Measurements from ENCODE around the gene ANKS1B. TPM values are rescaled to one million over a fixed set of nuclear protein-coding genes. Genes with fewer than 3 reads are reported as not detected.

ANKS1B gene
- total and polyA plus RNA-seq, 4 donors = 0.03 to 3.4 (median 0.53) TPM

- no peaks in the 10 kb centered on the region for H3K36me3 ChIP-seq (ENCODE audit: control insufficient read depth in 4 of 4, insufficient read depth in 3 of 4, low read depth in 1 of 4, low read length in 3 of 4)
- H3K4me1 ChIP-seq (ENCODE audit: control insufficient read depth in 4 of 4, insufficient read depth in 4 of 4, low read length in 3 of 4) = no peaks in the 10 kb centered on the region
- peaks cover 0 to 5% (median 0%) of the 10 kb centered on the region in 4 donors for H3K27me3 ChIP-seq (ENCODE audit: control insufficient read depth in 4 of 4, insufficient read depth in 4 of 4, low read length in 3 of 4)
- TF ChIP-seq JUND (IDR thresholded peaks at IDR 0.05) = no peak
- no peak for TF ChIP-seq FOXA2 (IDR thresholded peaks at IDR 0.05)
- TF ChIP-seq REST (IDR thresholded peaks at IDR 0.05) = no peak
- TF ChIP-seq GABPA (IDR thresholded peaks at IDR 0.05 in 1 of 2, conservative IDR thresholded peaks at IDR 0.05 in 1 of 2) = no peak
- TF ChIP-seq TAF1 (conservative IDR thresholded peaks at IDR 0.05) = no peak
- TF ChIP-seq EGR1 (IDR thresholded peaks at IDR 0.05; ENCODE audit: low read depth in 2 of 2) = no peak
- TF ChIP-seq FOXA1 (IDR thresholded peaks at IDR 0.05) = no peak
- TF ChIP-seq RAD21 (IDR thresholded peaks at IDR 0.05) = no peak
- no peak for TF ChIP-seq SP1 (IDR thresholded peaks at IDR 0.05)
- TF ChIP-seq NR2F2 (IDR thresholded peaks at IDR 0.05) = no peak
- H3K9me3 ChIP-seq (ENCODE audit: control insufficient read depth in 4 of 4, low read length in 3 of 4) = no peaks in the 10 kb centered on the region
- H3K27ac ChIP-seq (ENCODE audit: low read depth in 1 of 2, low read length in 2 of 2) = no peak overlapping the region
- no peak for DNase-seq (ENCODE audit: low spot score)
- no peak overlapping the region for H3K9ac ChIP-seq (ENCODE audit: low read depth in 1 of 2, low read length in 2 of 2)
- WGBS = 89% methylated on average over 5 of the region's 5 CpGs
- no peak overlapping the region for H3K4me3 ChIP-seq (ENCODE audit: low read depth in 1 of 3, low read length in 3 of 3)
These were observed 1161.7 kb downstream of the ANKS1B start for GRCh38 chr12:98823012-98823411.

DNA sequence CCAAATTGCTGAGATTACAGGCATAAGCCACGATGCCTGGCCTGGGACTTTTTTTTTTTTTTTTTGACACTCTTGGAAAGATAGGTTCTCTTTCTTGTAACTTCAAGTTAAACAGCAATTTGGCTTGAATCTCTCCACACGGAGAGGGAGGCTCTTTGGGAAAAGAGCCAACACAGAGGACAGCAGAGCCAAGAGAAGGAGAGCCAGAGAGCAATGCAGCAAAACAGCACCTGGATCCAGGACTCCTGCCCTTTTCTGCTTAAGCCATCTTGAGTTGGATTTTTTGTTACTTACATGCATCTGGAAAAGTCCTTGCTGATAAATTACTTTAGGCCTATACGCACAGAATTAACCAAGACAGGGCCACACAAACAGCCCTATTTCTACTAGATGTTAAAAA is 1162.9 kb downstream of the ANKS1B start:
- TF ChIP-seq YY1 (IDR thresholded peaks at IDR 0.05) = no peak
- no peak for TF ChIP-seq HNF4G (IDR thresholded peaks at IDR 0.05)
- TF ChIP-seq CTCF (IDR thresholded peaks at IDR 0.05; ENCODE audit: low read depth, low read length, missing input control) = no peak
- TF ChIP-seq REST (IDR thresholded peaks at IDR 0.05) = no peak
- TF ChIP-seq GABPA (IDR thresholded peaks at IDR 0.05 in 1 of 2, conservative IDR thresholded peaks at IDR 0.05 in 1 of 2) = no peak
- TF ChIP-seq FOXA1 (IDR thresholded peaks at IDR 0.05) = no peak
- no peak for TF ChIP-seq EGR1 (IDR thresholded peaks at IDR 0.05; ENCODE audit: low read depth in 2 of 2)
- TF ChIP-seq NR2F2 (IDR thresholded peaks at IDR 0.05) = no peak
- no peak for TF ChIP-seq MAX (IDR thresholded peaks at IDR 0.05)
- TF ChIP-seq FOXA2 (IDR thresholded peaks at IDR 0.05) = no peak
- TF ChIP-seq RAD21 (IDR thresholded peaks at IDR 0.05) = no peak
- no peak for TF ChIP-seq HNF4A (conservative IDR thresholded peaks at IDR 0.05)
- TF ChIP-seq JUND (IDR thresholded peaks at IDR 0.05) = no peak
- TF ChIP-seq SP1 (IDR thresholded peaks at IDR 0.05) = no peak
- no peak for TF ChIP-seq TAF1 (conservative IDR thresholded peaks at IDR 0.05)
- TF ChIP-seq RXRA (IDR thresholded peaks at IDR 0.05) = no peak
- TF ChIP-seq ZBTB33 (IDR thresholded peaks at IDR 0.05) = no peak
- no peak for TF ChIP-seq ATF3 (IDR thresholded peaks at IDR 0.05)
- DNase-seq (ENCODE audit: low spot score) = no peak
- Histone ChIP-seq H3K4me3 (ENCODE audit: low read depth in 1 of 3, low read length in 3 of 3) (no peak overlapping the region), H3K27me3 (ENCODE audit: control insufficient read depth in 4 of 4, insufficient read depth in 4 of 4, low read length in 3 of 4) (peaks cover 0 to 5% (median 1%) of the 10 kb centered on the region in 4 donors), H3K9ac (ENCODE audit: low read depth in 1 of 2, low read length in 2 of 2) (no peak overlapping the region), H3K4me1 (ENCODE audit: control insufficient read depth in 4 of 4, insufficient read depth in 4 of 4, low read length in 3 of 4) (no peaks in the 10 kb centered on the region), H3K36me3 (ENCODE audit: control insufficient read depth in 4 of 4, insufficient read depth in 3 of 4, low read depth in 1 of 4, low read length in 3 of 4) (no peaks in the 10 kb centered on the region), H3K9me3 (ENCODE audit: control insufficient read depth in 4 of 4, low read length in 3 of 4) (no peaks in the 10 kb centered on the region), H3K27ac (ENCODE audit: low read depth in 1 of 2, low read length in 2 of 2) (no peak overlapping the region)
- WGBS = 55% methylated on average over 3 of the region's 3 CpGs
